Astrocyte of the cerebellum (primary cell): ENCODE data around the gene KLHL40.

Experiments used
- DNase-seq: peaks from one replicate; pipeline ENCODE4 v3.0.0-alpha.2; 2011; ENCODE audit warnings: low read depth
- H3K4me3 ChIP-seq: 2 replicates; pipeline ENCODE4 v1.5.1; 2011; ENCODE audit warnings: mild to moderate bottlenecking, low read depth, low read length, moderate library complexity
- CTCF ChIP-seq: IDR thresholded peaks from 2 replicates; pipeline ENCODE4 v1.5.1; 2012; ENCODE audit warnings: low read length, low read depth, moderate library complexity, mild to moderate bottlenecking; ENCODE audit errors: missing control alignments
- in situ Hi-C: cut with HindIII; loops from 2 replicates; pipeline ENCODE4 v1.10.0; 2017; ENCODE audit warnings: low sequenced_read_pairs

Gene KLHL40

GRCh38 chr3:42663581-42664437, 21.5 kb upstream of the KLHL40 start:
- DNase-seq = no peak
- no peak for TF ChIP-seq CTCF
- in situ Hi-C loops = loop anchor here (5.0 kb wide), 1 partner anchor 93 kb away; no protein-coding TSS in a partner anchor
- H3K4me3 ChIP-seq = no peak overlapping the region

- no peak for TF ChIP-seq CTCF
- H3K4me3 ChIP-seq = no peak overlapping the region
- DNase-seq = no peak
- in situ Hi-C loops = loop anchor here (5.0 kb wide), 1 partner anchor 93 kb away; no protein-coding TSS in a partner anchor
These were observed 20.9 kb upstream of the KLHL40 start for GRCh38 chr3:42664438-42664803.

GRCh38 chr3:42665050-42665878, 20.1 kb upstream of the KLHL40 start:
- no peak for TF ChIP-seq CTCF
- in situ Hi-C loops = no loop called here
- no peak overlapping the region for H3K4me3 ChIP-seq
- no peak for DNase-seq

GRCh38 chr3:42666022-42666421, 19.3 kb upstream of the KLHL40 start:
- no peak for TF ChIP-seq CTCF
- no peak overlapping the region for H3K4me3 ChIP-seq
- in situ Hi-C loops = no loop called here
- no peak for DNase-seq

GRCh38 chr3:42666577-42666998, 18.7 kb upstream of the KLHL40 start:
- in situ Hi-C loops = no loop called here
- H3K4me3 ChIP-seq = no peak overlapping the region
- no peak for TF ChIP-seq CTCF
- no peak for DNase-seq

GRCh38 chr3:42667096-42667522, 18.2 kb upstream of the KLHL40 start:
- in situ Hi-C loops = no loop called here
- TF ChIP-seq CTCF = no peak
- no peak for DNase-seq
- no peak overlapping the region for H3K4me3 ChIP-seq
